CD14-positive monocyte (primary cell): Measurements from ENCODE around the gene DAGLA. TPM values are rescaled to one million over a fixed set of nuclear protein-coding genes. Genes with fewer than 3 reads are reported as not detected.

ENCODE experiments used
- DNase-seq, 3 donors: peaks; one replicate each; pipeline ENCODE4 v3.0.0-alpha.2; 2011 to 2022
- H2AFZ ChIP-seq: 2 replicates; pipeline ENCODE4 v1.6.0; 2012; ENCODE audit warnings: mild to moderate bottlenecking, low read depth, low read length, inconsistent platforms; ENCODE audit not compliant: insufficient read depth, poor library complexity, severe bottlenecking
- H3K27ac ChIP-seq, 2 donors: 1 replicate in 1 of 2; 2 replicates in 1 of 2; pipeline ENCODE4 v1.5.1; 2012 to 2013; ENCODE audit warnings: low read length in 2 of 2, control low read depth in 1 of 2, inconsistent platforms in 1 of 2, low read depth in 1 of 2, mild to moderate bottlenecking in 1 of 2
- H3K27me3 ChIP-seq, 2 donors: one replicate each; pipeline versions ENCODE4 v1.6.0 to v1.6.1; 2011 to 2013; ENCODE audit warnings: low read length in 2 of 2; ENCODE audit not compliant: control insufficient read depth in 2 of 2, insufficient read depth in 2 of 2
- H3K36me3 ChIP-seq, 2 donors: replicated peaks in 1 of 2; 1 replicate in 1 of 2; 2 replicates in 1 of 2; pipeline versions ENCODE4 v1.5.1 to v1.6.1; 2012 to 2013; ENCODE audit warnings: low read length in 2 of 2, control low read depth in 1 of 2, inconsistent platforms in 1 of 2, mild to moderate bottlenecking in 1 of 2; ENCODE audit not compliant: insufficient read depth in 2 of 2, control insufficient read depth in 1 of 2
- H3K4me1 ChIP-seq, 2 donors: 1 replicate in 1 of 2; 2 replicates in 1 of 2; pipeline versions ENCODE4 v1.5.1 to v1.6.1; 2012 to 2013; ENCODE audit warnings: low read length in 2 of 2, control low read depth in 1 of 2, inconsistent platforms in 1 of 2, mild to moderate bottlenecking in 1 of 2, moderate library complexity in 1 of 2; ENCODE audit not compliant: insufficient read depth in 2 of 2, control insufficient read depth in 1 of 2
- H3K4me2 ChIP-seq: replicated peaks from 2 replicates; pipeline ENCODE3; 2012; ENCODE audit warnings: low read length, moderate library complexity, mild to moderate bottlenecking; ENCODE audit not compliant: poor library complexity, severe bottlenecking; ENCODE audit errors: extremely low read depth
- H3K4me3 ChIP-seq, 3 experiments: fragments of 200-600 bp in 1 of 3; sonication (generic) in 1 of 3; replicated peaks in 1 of 3; 1 replicate in 2 of 3; 2 replicates in 1 of 3; pipeline ENCODE4 v1.5.1; 2011 to 2013; ENCODE audit warnings: low read length in 3 of 3, mild to moderate bottlenecking in 3 of 3, control low read depth in 2 of 3, low read depth in 2 of 3, inconsistent platforms in 1 of 3, moderate library complexity in 1 of 3
- H3K79me2 ChIP-seq: 2 replicates; pipeline ENCODE4 v1.6.0; 2012; ENCODE audit warnings: mild to moderate bottlenecking, control low read depth, inconsistent platforms, low read length, moderate library complexity; ENCODE audit not compliant: insufficient read depth
- H3K9ac ChIP-seq: 2 replicates; pipeline ENCODE4 v1.6.0; 2017; ENCODE audit warnings: low read length, mild to moderate bottlenecking; ENCODE audit not compliant: insufficient read depth, poor library complexity, severe bottlenecking
- H3K9me3 ChIP-seq, 2 donors: replicated peaks in 1 of 2; 1 replicate in 1 of 2; 2 replicates in 1 of 2; pipeline versions ENCODE4 v1.5.1 to v1.6.1; 2012 to 2013; ENCODE audit warnings: low read length in 2 of 2, control low read depth in 1 of 2; ENCODE audit not compliant: control insufficient read depth in 1 of 2, insufficient read depth in 1 of 2
- H4K20me1 ChIP-seq: 2 replicates; pipeline ENCODE4 v1.6.0; 2012; ENCODE audit warnings: mild to moderate bottlenecking, low read length, control low read depth, moderate library complexity; ENCODE audit not compliant: insufficient read depth
- H3K27ac Mint-ChIP-seq, 7 donors: one replicate each; pipeline ENCODE4 v1.8.0; 2020; ENCODE audit warnings: mild to moderate bottlenecking in 7 of 7, mixed read lengths in 7 of 7, moderate library complexity in 6 of 7, inconsistent platforms in 2 of 7
- H3K27me3 Mint-ChIP-seq, 3 donors: one replicate each; pipeline ENCODE4 v1.8.0; 2021 to 2022; ENCODE audit warnings: low read depth in 3 of 3, mild to moderate bottlenecking in 3 of 3, mixed read lengths in 3 of 3, moderate library complexity in 3 of 3, inconsistent platforms in 1 of 3
- H3K36me3 Mint-ChIP-seq, 2 donors: one replicate each; pipeline ENCODE4 v1.8.0; 2020; ENCODE audit warnings: mixed read lengths in 2 of 2, inconsistent platforms in 1 of 2, mild to moderate bottlenecking in 1 of 2
- H3K4me1 Mint-ChIP-seq: one replicate; pipeline ENCODE4 v1.8.0; 2020; ENCODE audit warnings: mild to moderate bottlenecking, mixed read lengths
- H3K4me3 Mint-ChIP-seq, 2 donors: one replicate each; pipeline ENCODE4 v1.8.0; 2020; ENCODE audit warnings: mild to moderate bottlenecking in 2 of 2, mixed read lengths in 2 of 2, moderate library complexity in 1 of 2
- H3K9me3 Mint-ChIP-seq, 7 donors: one replicate each; pipeline ENCODE4 v1.8.0; 2020 to 2022; ENCODE audit warnings: mixed read lengths in 7 of 7, mild to moderate bottlenecking in 6 of 7, moderate library complexity in 6 of 7, inconsistent platforms in 2 of 7
- CTCF ChIP-seq: fragments of 200-600 bp; IDR thresholded peaks from one replicate; pipeline ENCODE4 v1.8.0; 2022; ENCODE audit warnings: antibody characterized with exemption, mild to moderate bottlenecking
- WGBS: methylation state at CpG from one replicate; pipeline ENCODE4 v1.1.5; 2013; ENCODE audit warnings: missing lambda C conversion rate; ENCODE audit not compliant: insufficient coverage; 5-methylcytosine and 5-hydroxymethylcytosine counted together
- intact Hi-C, 2 donors: fragments of 100-400 bp; cut with micrococcal nuclease; formaldehyde crosslinking; loops; one replicate each; pipeline versions ENCODE4 v1.15.0 to v1.15.1; 2023
- polyA plus RNA-seq, 3 donors: library from polyadenylated mRNA; depleted of rRNA in 1 of 3; unstranded in 2 of 3; stranded (reverse) in 1 of 3; fragments of 300-500 nt in 2 of 3; fragments of >200 nt in 1 of 3; fragmentation: Illumina TruSeq in 2 of 3; gene quantifications; 1 replicate in 2 of 3; 2 replicates in 1 of 3; pipeline ENCODE4 v1.2.3, GENCODE V29; 2012 to 2021

DAGLA gene
- polyA plus RNA-seq, 3 donors: 0.16 to 6.7 (median 0.73) TPM

DNA sequence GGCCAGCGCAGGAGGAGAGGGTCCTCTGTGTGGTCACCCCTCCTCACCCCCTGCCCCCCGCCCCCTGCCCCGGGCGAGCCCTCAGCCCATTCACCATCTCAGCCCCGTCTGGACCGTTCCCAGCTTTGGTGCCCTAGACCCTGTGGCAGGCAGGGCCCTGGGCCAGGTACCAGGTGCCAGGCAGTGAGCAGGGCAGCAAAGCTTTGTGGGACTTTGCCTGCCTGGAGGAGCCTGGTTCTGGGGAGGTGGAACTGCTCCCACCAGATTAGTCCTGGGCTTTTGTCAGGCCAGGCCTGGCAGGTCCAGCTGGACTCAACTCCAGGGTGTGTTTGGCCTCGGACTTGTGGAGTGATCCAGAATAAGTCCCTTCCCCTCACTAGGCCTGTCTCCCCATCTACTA is 58.6 kb downstream of the DAGLA start:
- no peak for TF ChIP-seq CTCF
- Mint-ChIP-seq H3K36me3 (peaks cover 28 to 41% of the 10 kb centered on the region in 2 donors), H3K4me1 (peaks cover 14% of the 10 kb centered on the region), H3K27ac (peak overlapping the region in 1 of 7 donors; percentile 71), H3K9me3 (no peaks in the 10 kb centered on the region), H3K27me3 (peaks cover 0 to 2% (median 1%) of the 10 kb centered on the region in 3 donors), H3K4me3 (no peak overlapping the region)
- DNase-seq: no peak
- Histone ChIP-seq H2AFZ (no peak overlapping the region), H4K20me1 (no peaks in the 10 kb centered on the region), H3K9ac (no peak overlapping the region), H3K4me2 (no peak overlapping the region), H3K27ac (no peak overlapping the region), H3K9me3 (no peaks in the 10 kb centered on the region), H3K36me3 (peaks cover 21 to 37% of the 10 kb centered on the region in 2 donors), H3K4me3 (no peak overlapping the region), H3K27me3 (no peaks in the 10 kb centered on the region), H3K4me1 (peaks cover 13 to 16% of the 10 kb centered on the region in 2 donors), H3K79me2 (no peaks in the 10 kb centered on the region)
- intact Hi-C loops: no loop called here
- no CpG with 5 or more reads among the region's 7 CpGs for WGBS

DNA sequence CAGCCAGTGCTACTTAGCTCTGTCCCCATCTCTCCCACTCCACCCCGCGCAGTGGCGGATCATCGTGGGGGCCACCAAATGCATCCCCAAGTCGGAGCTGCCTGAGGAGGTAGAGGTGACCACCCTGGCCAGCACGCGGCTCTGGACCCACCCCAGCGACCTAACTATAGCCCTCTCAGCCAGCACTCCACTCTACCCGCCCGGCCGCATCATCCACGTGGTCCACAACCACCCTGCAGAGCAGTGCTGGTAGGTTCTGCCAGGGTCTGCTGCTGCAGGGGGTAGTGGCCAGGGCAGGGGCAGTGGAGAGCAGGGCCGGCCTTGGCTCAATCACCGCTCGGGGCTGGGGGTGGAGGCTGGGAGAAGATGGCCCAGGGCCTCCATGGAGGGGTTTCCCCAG is 59.2 kb downstream of the DAGLA start:
- intact Hi-C loops: no loop called here
- Mint-ChIP-seq H3K4me1 (peaks cover 14% of the 10 kb centered on the region), H3K27ac (no peak overlapping the region), H3K27me3 (peaks cover 0 to 2% (median 0%) of the 10 kb centered on the region in 3 donors), H3K36me3 (peaks cover 29 to 45% of the 10 kb centered on the region in 2 donors), H3K4me3 (no peak overlapping the region), H3K9me3 (no peaks in the 10 kb centered on the region)
- WGBS: 96% methylated on average over 10 of the region's 15 CpGs
- no peak for DNase-seq
- Histone ChIP-seq H3K9me3 (no peaks in the 10 kb centered on the region), H3K36me3 (peaks cover 23 to 44% of the 10 kb centered on the region in 2 donors), H4K20me1 (no peaks in the 10 kb centered on the region), H3K4me1 (peaks cover 13 to 16% of the 10 kb centered on the region in 2 donors), H3K79me2 (no peaks in the 10 kb centered on the region), H3K9ac (no peak overlapping the region), H3K27me3 (no peaks in the 10 kb centered on the region), H3K27ac (no peak overlapping the region), H3K4me2 (no peak overlapping the region), H2AFZ (no peak overlapping the region), H3K4me3 (no peak overlapping the region)
- TF ChIP-seq CTCF: no peak
